OCI-LY3 (cell line): Measurements from ENCODE around the gene RBM17.

ENCODE experiments used
- H2AFZ ChIP-seq: fragments of 200-600, 300-600 bp; shearing (Covaris generic); 2 replicates; pipeline ENCODE4 v1.6.0; 2014; ENCODE audit warnings: antibody characterized with exemption, low read depth, low read length
- H3K27ac ChIP-seq: fragments of 200-600, 300-600 bp; sonication (generic); 2 replicates; pipeline ENCODE4 v1.5.1; 2014; ENCODE audit warnings: mild to moderate bottlenecking, low read length, moderate library complexity, mixed read lengths
- H3K27me3 ChIP-seq: fragments of 200-600, 300-600 bp; sonication (generic); 2 replicates; pipeline ENCODE4 v1.6.1; 2014; ENCODE audit warnings: low read depth, low read length, mixed read lengths
- H3K36me3 ChIP-seq: fragments of 200-600, 300-600 bp; sonication (generic); replicated peaks from 2 replicates; pipeline ENCODE3; 2014; ENCODE audit warnings: low read depth, low read length, mixed read lengths
- H3K4me1 ChIP-seq: fragments of 300-600, 200-600 bp; sonication (generic); 2 replicates; pipeline ENCODE4 v1.6.1; 2014; ENCODE audit warnings: low read length, mixed read lengths
- H3K4me2 ChIP-seq: fragments of 200-600, 300-600 bp; sonication (generic); 2 replicates; pipeline ENCODE4 v1.6.1; 2014; ENCODE audit warnings: low read length, mixed read lengths
- H3K4me3 ChIP-seq: fragments of 300-600, 200-600 bp; sonication (generic); 2 replicates; pipeline ENCODE4 v1.5.1; 2014; ENCODE audit warnings: antibody characterized with exemption, mild to moderate bottlenecking, low read length, moderate library complexity
- H3K79me2 ChIP-seq: fragments of 300-600, 200-600 bp; shearing (Covaris generic); 2 replicates; pipeline ENCODE4 v1.6.1; 2014; ENCODE audit warnings: mild to moderate bottlenecking, low read length, mixed read lengths
- H3K9ac ChIP-seq: fragments of 300-600, 200-600 bp; shearing (Covaris generic); 2 replicates; pipeline ENCODE4 v1.6.0; 2014; ENCODE audit warnings: mild to moderate bottlenecking, low read length, moderate library complexity
- H3K9me3 ChIP-seq: fragments of 200-600, 300-600 bp; shearing (Covaris generic); 2 replicates; pipeline ENCODE4 v1.6.1; 2014; ENCODE audit warnings: low read length, mixed read lengths; ENCODE audit not compliant: insufficient read depth
- H4K20me1 ChIP-seq: fragments of 200-600, 300-600 bp; sonication (generic); 2 replicates; pipeline ENCODE4 v1.6.1; 2016; ENCODE audit warnings: low read length, mixed read lengths; ENCODE audit not compliant: insufficient read depth
- EZH2phosphoT487 ChIP-seq: fragments of 200-600 bp; shearing (Covaris generic); IDR thresholded peaks from 2 replicates; pipeline ENCODE4 v1.6.1; 2018; ENCODE audit warnings: antibody characterized with exemption, mixed run types, low read depth
- TF ChIP-seq, protein P1 (sequence below): fragments of 200-600, 300-600 bp; sonication (generic); IDR thresholded peaks from 2 replicates; pipeline ENCODE4 v1.5.1; 2014; ENCODE audit warnings: antibody characterized with exemption, low read length, low read depth

Gene RBM17

DNA sequence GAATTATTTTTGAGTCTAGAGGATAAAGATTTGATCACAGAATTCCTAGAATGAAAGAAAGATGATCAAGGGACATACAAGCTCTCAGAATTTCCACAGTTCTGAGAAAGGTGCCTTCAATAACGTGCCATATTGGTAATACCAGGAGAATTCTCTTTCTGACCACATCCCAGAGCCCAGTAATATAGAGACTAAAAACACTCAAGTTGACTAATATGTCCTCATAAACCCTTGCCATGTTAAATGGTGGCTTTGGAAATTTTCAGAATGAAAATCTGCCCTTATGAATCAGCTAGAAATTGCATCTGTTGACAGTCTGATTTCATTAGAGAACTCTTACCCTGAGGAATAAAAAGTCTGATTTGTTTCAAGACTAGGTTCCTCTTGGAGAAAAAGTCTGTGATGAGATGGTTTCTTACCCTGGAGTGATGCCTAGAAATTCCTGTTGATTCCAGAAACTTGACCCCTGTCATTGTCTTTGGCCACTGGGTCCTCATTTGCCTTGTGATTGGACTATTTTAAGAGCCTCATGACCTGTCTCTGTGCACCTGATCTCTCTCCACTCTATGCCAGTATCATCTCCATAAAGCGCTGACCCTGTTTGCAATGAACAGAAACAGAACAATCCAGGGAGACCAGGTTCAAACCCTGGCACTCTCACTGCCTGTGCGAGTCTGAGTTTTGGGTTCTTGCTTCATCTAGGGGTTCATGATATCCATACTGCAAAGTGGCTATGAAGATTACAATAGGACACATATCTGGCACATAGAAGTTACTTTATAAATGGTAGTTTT is 30.0 kb upstream of the RBM17 start:
- Histone ChIP-seq H3K36me3 (peaks cover 3% of the 10 kb centered on the region), H4K20me1 (no peaks in the 10 kb centered on the region), H3K4me2 (peak overlapping the region; percentile 94), H3K4me3 (peak overlapping the region; percentile 89), H3K9ac (peak overlapping the region; percentile 24; the same call in 1 of the 2 replicates), H3K79me2 (peaks cover 32% of the 10 kb centered on the region), H3K27ac (peak overlapping the region; percentile 65), H2AFZ (no peak overlapping the region), H3K9me3 (no peaks in the 10 kb centered on the region), H3K27me3 (no peaks in the 10 kb centered on the region), H3K4me1 (peaks cover 80% of the 10 kb centered on the region)
- TF ChIP-seq, protein P1, sequence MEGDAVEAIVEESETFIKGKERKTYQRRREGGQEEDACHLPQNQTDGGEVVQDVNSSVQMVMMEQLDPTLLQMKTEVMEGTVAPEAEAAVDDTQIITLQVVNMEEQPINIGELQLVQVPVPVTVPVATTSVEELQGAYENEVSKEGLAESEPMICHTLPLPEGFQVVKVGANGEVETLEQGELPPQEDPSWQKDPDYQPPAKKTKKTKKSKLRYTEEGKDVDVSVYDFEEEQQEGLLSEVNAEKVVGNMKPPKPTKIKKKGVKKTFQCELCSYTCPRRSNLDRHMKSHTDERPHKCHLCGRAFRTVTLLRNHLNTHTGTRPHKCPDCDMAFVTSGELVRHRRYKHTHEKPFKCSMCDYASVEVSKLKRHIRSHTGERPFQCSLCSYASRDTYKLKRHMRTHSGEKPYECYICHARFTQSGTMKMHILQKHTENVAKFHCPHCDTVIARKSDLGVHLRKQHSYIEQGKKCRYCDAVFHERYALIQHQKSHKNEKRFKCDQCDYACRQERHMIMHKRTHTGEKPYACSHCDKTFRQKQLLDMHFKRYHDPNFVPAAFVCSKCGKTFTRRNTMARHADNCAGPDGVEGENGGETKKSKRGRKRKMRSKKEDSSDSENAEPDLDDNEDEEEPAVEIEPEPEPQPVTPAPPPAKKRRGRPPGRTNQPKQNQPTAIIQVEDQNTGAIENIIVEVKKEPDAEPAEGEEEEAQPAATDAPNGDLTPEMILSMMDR, result no peak

DNA sequence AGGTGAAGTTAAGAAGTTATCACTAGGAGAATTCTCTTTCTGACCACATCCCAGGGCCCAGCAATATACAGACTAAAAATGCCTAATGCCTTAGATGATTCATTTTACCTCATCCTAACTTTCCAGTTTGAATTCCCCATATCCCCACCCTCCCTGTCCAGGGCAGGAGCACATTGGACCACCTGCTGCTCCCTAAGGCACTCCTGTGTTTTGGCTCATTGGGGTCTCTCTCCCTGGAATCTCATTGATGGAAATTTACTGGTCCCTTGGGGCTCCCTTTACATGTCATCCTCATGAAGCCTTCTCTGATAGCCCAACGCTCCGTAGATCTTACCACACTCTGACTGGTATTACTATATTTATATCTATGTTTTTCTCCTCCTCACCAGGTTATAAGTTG is 29.3 kb upstream of the RBM17 start:
- H3K4me2 ChIP-seq, result peak overlapping the region; percentile 94
- H2AFZ ChIP-seq, result no peak overlapping the region
- H3K9me3 ChIP-seq, result no peaks in the 10 kb centered on the region
- peaks cover 3% of the 10 kb centered on the region for H3K36me3 ChIP-seq
- H3K9ac ChIP-seq, result 0 out of 2 replicates have a peak overlapping the region, but pooled peaks have one; percentile 24
- TF ChIP-seq, protein P1, result no peak
- no peak for TF ChIP-seq EZH2phosphoT487
- H4K20me1 ChIP-seq, result no peaks in the 10 kb centered on the region
- peaks cover 73% of the 10 kb centered on the region for H3K4me1 ChIP-seq
- H3K27ac ChIP-seq, result peak overlapping the region; percentile 65
- H3K79me2 ChIP-seq, result peaks cover 32% of the 10 kb centered on the region
- no peaks in the 10 kb centered on the region for H3K27me3 ChIP-seq
- peak overlapping the region; percentile 89 for H3K4me3 ChIP-seq

DNA sequence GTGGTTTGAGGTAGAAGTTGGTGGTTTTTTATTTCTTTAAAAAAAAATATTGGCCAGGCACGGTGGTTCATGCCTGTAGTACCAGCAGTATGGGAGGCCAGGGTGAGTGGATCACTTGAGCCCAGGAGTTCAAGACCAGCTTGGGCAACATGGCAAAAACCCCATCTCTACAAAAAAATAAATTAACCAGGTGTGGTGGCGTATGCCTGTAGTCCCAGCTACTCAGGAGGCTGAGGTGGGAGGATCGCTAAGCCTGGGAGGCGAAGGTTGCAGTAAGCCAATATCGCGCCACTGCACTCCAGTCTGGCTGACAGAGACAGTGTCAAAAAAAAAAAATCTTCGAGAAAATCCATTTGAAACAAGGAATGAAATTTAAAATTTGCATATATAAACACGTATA is 27.8 kb upstream of the RBM17 start:
- H2AFZ ChIP-seq, result no peak overlapping the region
- no peaks in the 10 kb centered on the region for H4K20me1 ChIP-seq
- H3K9ac ChIP-seq, result peak overlapping the region; percentile 73
- no peaks in the 10 kb centered on the region for H3K27me3 ChIP-seq
- peak overlapping the region; percentile 94 for H3K4me2 ChIP-seq
- H3K4me1 ChIP-seq, result peaks cover 78% of the 10 kb centered on the region
- TF ChIP-seq, protein P1, result no peak
- no peak for TF ChIP-seq EZH2phosphoT487
- H3K9me3 ChIP-seq, result no peaks in the 10 kb centered on the region
- H3K4me3 ChIP-seq, result peak overlapping the region; percentile 89
- peaks cover 3% of the 10 kb centered on the region for H3K36me3 ChIP-seq
- H3K79me2 ChIP-seq, result peaks cover 32% of the 10 kb centered on the region
- peak overlapping the region; percentile 65 for H3K27ac ChIP-seq

DNA sequence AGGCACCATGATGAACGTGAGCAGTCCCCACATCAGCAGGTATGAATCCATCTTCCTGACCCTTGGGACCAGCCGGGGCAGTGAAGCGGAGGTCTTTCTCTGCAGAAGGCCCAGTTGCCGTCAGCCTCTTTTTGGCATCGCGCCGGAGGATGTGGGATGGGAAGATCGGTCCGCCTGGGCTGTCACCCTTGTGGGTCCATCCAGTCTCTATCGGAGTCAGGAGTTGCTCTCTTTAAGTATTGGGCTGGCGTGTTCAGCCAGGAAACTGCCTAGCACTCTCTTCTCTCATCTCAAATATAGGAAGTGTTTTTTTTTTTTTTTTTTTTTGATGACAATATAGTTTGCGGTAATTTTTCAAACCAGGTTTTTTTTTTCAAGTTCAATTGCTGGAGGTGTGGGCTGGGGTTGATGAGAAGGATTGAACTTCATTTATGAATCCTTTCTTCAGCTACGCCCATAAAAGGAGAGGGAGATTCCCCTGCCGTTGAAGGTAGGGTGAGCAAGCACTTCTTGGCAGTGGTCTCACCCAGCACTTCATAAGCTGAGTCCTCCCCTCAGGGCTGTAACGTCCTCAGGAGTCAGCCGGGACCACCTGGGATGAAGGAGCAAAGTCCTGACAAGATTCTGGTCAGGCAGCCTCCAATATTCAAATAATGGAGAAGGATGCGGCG is 26.6 kb upstream of the RBM17 start, which contains the start of gene IL2RA:
Gene IL2RA (minus strand): TSS at position 267 of the 671 bp plus-strand sequence. CDS start 216 bp downstream, at position 51.
- H3K9me3 ChIP-seq, result no peaks in the 10 kb centered on the region
- H3K27me3 ChIP-seq, result no peaks in the 10 kb centered on the region
- H3K9ac ChIP-seq, result peak within 1 kb of the TSS; percentile 73
- H3K4me3 ChIP-seq, result peak within 1 kb of the TSS; percentile 89
- peaks cover 3% of the 10 kb centered on the region for H3K36me3 ChIP-seq
- H4K20me1 ChIP-seq, result no peaks in the 10 kb centered on the region
- peak within 1 kb of the TSS; percentile 65 for H3K27ac ChIP-seq
- TF ChIP-seq, protein P1, result no peak
- TF ChIP-seq EZH2phosphoT487, result no peak
- H3K79me2 ChIP-seq, result peaks cover 32% of the 10 kb centered on the region
- H3K4me1 ChIP-seq, result peaks cover 75% of the 10 kb centered on the region
- H2AFZ ChIP-seq, result 0 out of 2 replicates have a peak within 1 kb of the TSS, but pooled peaks have one; percentile 35
- H3K4me2 ChIP-seq, result peak within 1 kb of the TSS; percentile 94
